Measurements from ENCODE around the gene CFAP210.

The CFAP210 gene, protein sequence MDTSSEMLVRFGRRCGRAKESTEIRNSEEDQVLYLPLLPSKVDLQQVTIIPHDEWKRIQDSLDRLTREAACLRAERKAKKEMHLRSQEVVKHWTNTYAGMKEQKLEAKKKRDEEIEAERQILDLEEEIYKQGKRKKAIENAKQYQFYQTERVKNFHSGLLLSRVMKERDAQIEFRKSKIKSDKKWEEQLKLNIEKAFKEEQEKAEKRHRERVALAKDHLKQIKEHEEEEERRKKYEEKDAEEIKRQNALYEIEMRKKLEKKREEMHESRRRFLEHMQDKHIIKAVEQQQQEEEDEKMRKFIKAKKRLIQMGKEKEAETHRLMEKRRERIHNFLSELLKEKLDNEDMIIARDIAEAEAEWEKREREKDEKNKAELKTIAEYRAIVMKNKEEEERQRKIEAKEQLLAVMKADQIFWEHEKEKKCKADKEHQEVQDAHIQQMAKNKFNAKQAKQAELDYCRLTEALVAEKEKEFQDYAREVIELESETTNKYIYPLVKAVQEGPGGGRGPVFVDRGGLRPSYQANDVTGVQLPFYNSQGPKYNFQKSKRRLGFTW

GRCh38 chr2:169694113-169694893, at the start of gene CFAP210, which contains the start of gene PHOSPHO2:
Gene CFAP210, minus strand, starts transcription at chr2:169694405. Its CDS starts 78 bp downstream, at chr2:169694327.
Gene PHOSPHO2, plus strand, starts transcription at chr2:169694469. Its CDS starts 6,503 bp downstream, at chr2:169700972.
- DNase-seq = peak; percentile 69 to 98 (median 92)

GRCh38 chr2:169743549-169743948, 49.3 kb upstream of the CFAP210 start:
- DNase-seq = peak in 3 of 14 donors; percentile 4 to 34 (median 20)

DNA sequence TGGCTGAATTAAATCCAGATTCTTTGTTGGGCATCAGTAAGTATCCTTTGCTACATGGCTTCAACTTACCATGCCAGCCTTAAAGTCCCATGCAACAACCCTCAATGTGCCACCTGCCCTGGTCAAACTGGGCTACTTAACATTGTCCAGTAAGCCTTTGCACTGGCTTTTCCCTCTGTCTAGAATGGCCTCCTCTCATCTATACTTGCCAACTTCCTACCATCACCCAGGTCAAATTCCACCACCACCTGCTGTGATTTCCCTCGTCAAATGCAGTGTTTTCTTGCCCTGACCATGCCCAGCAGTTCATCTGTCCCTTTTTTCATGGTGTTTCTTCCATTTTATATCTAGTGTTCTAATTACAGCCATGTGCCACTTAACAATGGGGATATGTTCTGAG, 45.1 kb upstream of the CFAP210 start:
- DNase-seq = no peak

DNA sequence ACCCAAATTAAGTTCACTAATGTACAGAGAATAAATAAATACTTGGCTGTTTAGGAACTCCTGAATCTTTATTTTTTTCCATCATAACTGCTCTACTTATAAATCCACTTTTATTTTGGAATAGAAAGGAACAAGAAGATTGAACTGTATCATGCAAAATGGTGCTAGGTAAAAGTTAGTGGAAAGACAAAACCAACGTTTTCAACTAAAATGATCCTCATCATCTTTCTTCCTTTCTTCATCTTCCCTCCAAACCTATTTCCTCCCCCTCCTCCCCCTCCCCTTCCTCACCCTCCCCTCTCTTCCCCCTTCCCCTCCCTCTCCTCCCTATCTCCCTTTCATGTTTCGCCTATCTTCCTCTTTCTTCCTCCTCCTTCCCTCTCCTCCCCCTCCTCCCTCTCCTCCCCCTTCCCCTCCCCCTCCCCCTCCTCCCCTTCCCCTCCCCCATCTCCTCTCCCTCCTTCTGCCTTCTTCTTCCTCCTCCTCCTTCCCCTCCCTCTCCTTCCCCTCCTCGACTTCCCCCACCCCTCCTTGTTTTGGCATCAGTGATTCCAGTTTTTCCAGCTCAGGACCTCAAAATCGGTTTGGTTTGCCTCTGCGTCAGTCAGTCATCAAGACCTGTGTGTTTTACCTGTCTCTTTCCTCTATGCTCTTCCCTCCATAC, 44.5 kb upstream of the CFAP210 start:
- no peak for DNase-seq

GRCh38 chr2:169736902-169737301, 42.7 kb upstream of the CFAP210 start:
- no peak for DNase-seq

DNA sequence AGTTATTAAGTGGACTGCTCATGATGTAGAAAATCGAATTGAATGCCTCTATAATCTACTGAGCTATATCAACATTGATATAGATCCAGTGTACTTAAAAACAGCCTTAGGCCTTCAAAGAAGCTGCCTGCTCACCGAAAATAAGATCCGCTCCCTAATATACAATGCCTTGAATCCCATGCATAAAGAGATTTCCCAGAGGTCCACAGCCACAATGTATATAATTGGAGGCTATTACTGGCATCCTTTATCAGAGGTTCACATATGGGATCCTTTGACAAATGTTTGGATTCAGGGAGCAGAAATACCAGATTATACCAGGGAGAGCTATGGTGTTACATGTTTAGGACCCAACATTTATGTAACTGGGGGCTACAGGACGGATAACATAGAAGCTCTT, 41.4 kb upstream of the CFAP210 start:
- no peak for DNase-seq

DNA sequence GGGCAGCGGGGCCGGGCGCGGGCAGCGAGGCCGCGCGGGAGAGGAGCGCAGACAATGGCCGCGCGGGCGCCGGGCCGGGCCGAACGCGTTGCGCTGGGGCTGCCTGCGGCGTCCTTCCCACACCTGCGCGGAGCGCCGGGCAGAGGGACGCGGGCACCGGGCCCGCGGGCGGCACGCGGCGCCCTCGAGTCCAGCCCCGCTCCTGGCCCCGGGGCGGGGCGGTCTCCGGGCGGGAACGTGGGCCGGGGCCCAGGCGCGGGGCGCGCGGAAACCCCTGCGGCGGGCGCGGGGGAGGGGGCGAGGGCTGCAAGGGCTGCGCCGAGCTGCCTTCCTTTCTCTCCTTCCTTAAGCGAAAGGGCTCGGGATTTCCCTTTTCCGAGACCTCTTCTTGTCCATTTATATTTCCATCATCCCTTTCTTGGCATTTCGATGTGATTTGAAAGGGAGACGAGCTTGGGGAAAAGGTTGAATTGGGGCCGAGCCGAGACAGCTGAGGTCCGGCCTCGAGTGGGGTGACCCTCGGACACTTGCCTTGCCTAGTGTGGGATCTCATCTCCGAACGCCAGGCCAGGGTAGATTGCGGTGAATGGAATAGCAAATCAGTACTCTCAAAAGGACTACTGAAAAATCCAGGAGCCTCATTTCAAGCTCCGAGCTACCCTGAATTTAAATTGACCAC, 40.1 kb upstream of the CFAP210 start:
- peak in 3 of 14 donors; percentile 2 to 61 (median 18) for DNase-seq

GRCh38 chr2:169732583-169733358, 38.6 kb upstream of the CFAP210 start:
- no peak for DNase-seq

GRCh38 chr2:169732075-169732474, 37.9 kb upstream of the CFAP210 start:
- DNase-seq = no peak

GRCh38 chr2:169729274-169729605, 35.0 kb upstream of the CFAP210 start:
- DNase-seq = no peak

GRCh38 chr2:169727065-169727464, 32.9 kb upstream of the CFAP210 start:
- no peak for DNase-seq

- no peak for DNase-seq
These were observed 26.8 kb upstream of the CFAP210 start for GRCh38 chr2:169721016-169721415.

DNA sequence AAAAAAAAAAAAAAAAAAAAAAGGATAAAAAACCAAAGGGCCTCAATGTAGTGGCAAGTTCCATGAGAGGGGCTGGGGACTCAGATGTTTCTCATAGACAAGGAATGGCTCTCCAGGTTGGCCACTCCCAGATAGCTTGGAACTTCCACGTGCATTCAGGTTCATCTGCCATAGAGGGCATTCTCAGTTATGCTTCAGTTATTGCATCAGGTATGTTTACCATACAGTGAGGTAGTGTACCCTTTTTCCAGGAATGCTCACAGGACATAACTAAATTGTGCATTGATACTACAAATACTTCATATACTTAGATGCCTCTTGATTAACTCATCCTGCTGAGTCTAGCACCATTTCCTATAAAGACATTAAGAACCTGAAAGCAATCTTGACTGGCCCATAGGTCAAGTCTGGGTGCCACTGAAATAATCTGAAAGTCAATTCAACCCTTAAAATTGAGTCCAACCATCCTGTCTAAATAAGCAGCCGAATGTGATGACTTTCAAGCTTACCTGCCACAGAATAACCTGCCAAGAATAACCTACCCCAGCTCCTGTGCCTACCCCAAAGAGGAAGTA, 24.8 kb upstream of the CFAP210 start:
- no peak for DNase-seq

DNA sequence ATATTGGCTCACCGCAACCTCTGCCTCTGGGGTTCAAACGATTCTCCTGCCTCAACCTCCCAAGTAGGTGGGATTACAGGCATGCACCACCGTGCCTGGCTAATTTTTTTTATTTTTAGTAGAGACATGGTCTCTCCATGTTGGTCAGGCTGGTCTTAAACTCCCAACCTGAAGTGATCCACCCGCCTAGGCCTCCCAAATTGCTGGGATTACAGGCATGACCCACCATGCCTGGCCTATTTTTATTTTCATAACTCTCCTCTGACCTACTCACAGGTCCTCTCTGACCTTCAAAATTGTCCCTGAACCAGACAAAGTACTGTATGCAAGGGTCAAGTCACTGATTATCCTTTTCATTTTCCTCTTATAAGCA, 23.5 kb upstream of the CFAP210 start:
- DNase-seq = no peak

GRCh38 chr2:169716938-169717690, 22.9 kb upstream of the CFAP210 start:
- DNase-seq = peak in 1 of 14 donors; percentile 19

DNA sequence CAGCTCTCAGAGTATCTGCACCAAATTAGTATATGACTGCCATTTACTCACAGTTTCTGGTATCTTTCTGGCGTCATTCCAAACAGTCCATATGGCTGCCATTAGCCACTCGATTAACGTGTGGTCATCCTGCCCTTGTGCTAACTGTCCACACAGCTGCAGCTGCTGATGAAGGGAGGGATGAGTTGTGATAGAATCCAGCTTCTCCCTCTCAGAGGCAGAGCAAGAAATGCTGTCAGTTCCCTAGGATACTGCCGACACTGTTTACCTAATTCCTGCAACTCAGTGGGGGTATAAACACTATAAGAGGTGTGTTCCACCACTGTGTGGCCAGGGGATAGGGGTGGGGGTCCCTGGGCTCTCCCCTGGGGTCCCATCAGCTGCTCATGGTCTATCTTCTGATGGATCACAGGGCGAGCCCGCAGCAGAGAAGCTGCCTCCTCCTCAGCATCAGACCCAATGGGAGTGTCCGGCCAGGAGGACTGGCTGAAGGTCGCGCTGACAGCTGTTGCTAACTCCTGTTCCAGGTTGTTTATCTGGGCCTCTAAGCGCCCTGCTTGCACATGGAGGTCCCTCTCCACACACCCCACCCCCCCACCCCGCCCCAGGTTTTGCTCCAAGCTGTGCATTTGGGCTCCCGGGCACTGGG, 22.2 kb upstream of the CFAP210 start:
- no peak for DNase-seq

DNA sequence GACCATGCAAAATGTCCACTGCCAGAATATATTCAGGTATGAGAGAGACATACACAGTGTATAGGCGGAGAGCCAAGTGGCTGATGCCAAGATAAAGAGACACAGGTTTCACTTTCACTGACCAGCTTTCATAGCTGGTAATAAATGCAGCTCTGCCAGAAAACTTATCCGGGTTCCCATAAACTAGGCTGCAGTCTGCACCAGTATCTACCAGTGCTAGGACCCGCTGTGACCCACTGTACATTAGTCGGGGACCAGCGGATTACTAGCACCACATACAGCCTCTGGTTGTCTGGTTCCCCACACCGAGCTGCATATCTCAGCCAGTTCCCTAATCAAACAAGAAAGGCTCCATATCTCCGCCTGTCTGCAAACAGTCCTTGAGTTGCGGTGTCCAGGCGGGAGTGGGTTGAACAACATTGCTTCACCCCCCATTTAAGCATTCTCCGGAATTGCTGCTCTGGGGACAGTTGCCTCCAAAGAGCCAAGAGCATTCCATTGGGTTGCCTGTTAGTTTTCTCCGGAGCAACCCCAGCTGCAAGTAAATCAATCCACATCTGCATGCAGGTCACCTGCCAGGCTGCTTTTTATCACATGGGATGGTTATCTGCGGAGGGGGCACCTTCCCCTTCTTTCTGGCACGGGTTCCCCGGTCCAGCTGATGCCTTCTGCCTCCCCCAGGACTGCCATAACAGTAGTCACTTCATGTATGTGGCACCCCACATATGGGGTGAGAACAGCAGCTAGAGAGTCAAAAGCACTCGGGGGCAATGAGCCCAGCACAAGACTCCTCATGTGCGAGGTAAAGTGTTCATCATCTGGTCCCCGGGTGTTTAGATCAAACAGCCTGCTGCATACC, 21.4 kb upstream of the CFAP210 start:
- peak in 4 of 14 donors; percentile 8 to 52 (median 32) for DNase-seq

- peak in 5 of 14 donors; percentile 9 to 36 (median 32) for DNase-seq
These were observed 20.5 kb upstream of the CFAP210 start for GRCh38 chr2:169714699-169715098.

DNA sequence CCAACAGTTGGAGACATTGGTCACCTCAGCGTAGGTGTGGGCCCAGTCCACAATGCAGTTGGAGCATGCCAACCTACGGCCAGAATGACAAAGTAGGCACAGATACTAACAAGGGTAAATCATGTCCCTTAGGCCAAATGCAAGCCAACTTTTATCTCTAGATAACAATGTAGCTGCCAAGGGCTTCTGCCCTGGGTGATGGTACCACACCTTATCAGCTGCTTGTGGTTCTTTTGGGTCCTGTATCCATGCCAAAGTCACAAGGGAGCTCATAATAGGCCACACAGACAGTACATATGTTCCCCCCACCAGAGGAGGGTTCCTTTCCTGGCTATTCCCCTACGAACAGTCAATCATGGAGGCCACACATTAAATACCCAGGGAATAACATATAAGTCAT, 19.1 kb upstream of the CFAP210 start:
- DNase-seq = no peak

Data from C1 segment of cervical spinal cord (tissue), 14 donors.